Stimulated activated naive CD8-positive, alpha-beta T cell treated with anti-CD3 and anti-CD28 coated beads, Interleukin-15, amount 100 ng/mL, for 72 hours (primary cell): ENCODE results near the gene SERPINB11.
"Not testable (repeated sequence)": the region's sequence is repeated elsewhere in the genome, so short reads cannot be mapped to it uniquely, and the experiment has no call there.

Source experiments
- ATAC-seq: fragments of 150-1000 bp; cut with Tn5 transposase; 2 replicates; pipeline ENCODE4 v1.10.0; 2021; ENCODE audit warnings: mild to moderate bottlenecking, moderate library complexity
- DNase-seq, 2 donors: peaks; one replicate each; pipeline ENCODE4 v3.0.0; 2021 to 2022
- H3K27ac Mint-ChIP-seq, 2 donors: one replicate each; pipeline ENCODE4 v1.8.0; 2022; ENCODE audit warnings: mild to moderate bottlenecking in 2 of 2, mixed read lengths in 2 of 2, moderate library complexity in 2 of 2
- H3K27me3 Mint-ChIP-seq: one replicate; pipeline ENCODE4 v1.8.0; 2022; ENCODE audit warnings: mixed read lengths
- H3K4me1 Mint-ChIP-seq: one replicate; pipeline ENCODE4 v1.8.0; 2022; ENCODE audit warnings: mild to moderate bottlenecking, mixed read lengths
- H3K4me3 Mint-ChIP-seq, 2 donors: one replicate each; pipeline ENCODE4 v1.8.0; 2022; ENCODE audit warnings: mild to moderate bottlenecking in 2 of 2, mixed read lengths in 2 of 2, moderate library complexity in 1 of 2
- H3K9me3 Mint-ChIP-seq, 2 donors: one replicate each; pipeline ENCODE4 v1.8.0; 2022; ENCODE audit warnings: mixed read lengths in 2 of 2

The SERPINB11 gene

GRCh38 chr18:63702660-63703059, at the start of gene SERPINB11:
TSS of gene SERPINB11 (plus strand) at chr18:63702960. CDS start at chr18:63710194, 7,234 bp downstream.
- peaks cover 0 to 5% of the 10 kb centered on the region in 2 donors for H3K9me3 Mint-ChIP-seq
- no peak for ATAC-seq
- DNase-seq, result no peak
- no peaks in the 10 kb centered on the region for H3K27me3 Mint-ChIP-seq
- no peak within 1 kb of the TSS for H3K4me3 Mint-ChIP-seq
- no peak within 1 kb of the TSS for H3K27ac Mint-ChIP-seq
- no peaks in the 10 kb centered on the region for H3K4me1 Mint-ChIP-seq

- H3K27me3 Mint-ChIP-seq, H3K4me3 Mint-ChIP-seq, H3K27ac Mint-ChIP-seq, H3K9me3 Mint-ChIP-seq, ATAC-seq, H3K4me1 Mint-ChIP-seq, DNase-seq: not testable (repeated sequence)
Measured at GRCh38 chr18:63658920-63659319, 43.8 kb upstream of the SERPINB11 start.

GRCh38 chr18:63661750-63662149, 41.0 kb upstream of the SERPINB11 start, which contains the start of gene SERPINB3:
TSS of gene SERPINB3 (minus strand) at chr18:63661893. CDS start at chr18:63661216, 677 bp downstream.
- not testable (repeated sequence) for ATAC-seq, DNase-seq, H3K27ac Mint-ChIP-seq, H3K4me1 Mint-ChIP-seq, H3K27me3 Mint-ChIP-seq, H3K4me3 Mint-ChIP-seq
- peaks cover 10 to 11% of the 10 kb centered on the region in 2 donors for H3K9me3 Mint-ChIP-seq

- no peak for DNase-seq
- H3K27me3 Mint-ChIP-seq, result peaks cover 4% of the 10 kb centered on the region
- peaks cover 15 to 17% of the 10 kb centered on the region in 2 donors for H3K9me3 Mint-ChIP-seq
- H3K4me3 Mint-ChIP-seq, result no peak overlapping the region
- H3K4me1 Mint-ChIP-seq, result no peaks in the 10 kb centered on the region
- ATAC-seq, result no peak
- H3K27ac Mint-ChIP-seq, result no peak overlapping the region
Measured at GRCh38 chr18:63664571-63664970, 38.2 kb upstream of the SERPINB11 start.

GRCh38 chr18:63676526-63677323, 26.0 kb upstream of the SERPINB11 start:
- no peaks in the 10 kb centered on the region for H3K4me1 Mint-ChIP-seq
- DNase-seq (no peak), ATAC-seq (no peak)
- H3K27me3 Mint-ChIP-seq, result no peaks in the 10 kb centered on the region
- no peak overlapping the region for H3K4me3 Mint-ChIP-seq
- peaks cover 0 to 5% of the 10 kb centered on the region in 2 donors for H3K9me3 Mint-ChIP-seq
- H3K27ac Mint-ChIP-seq, result no peak overlapping the region

GRCh38 chr18:63677500-63678225, 25.1 kb upstream of the SERPINB11 start:
- H3K4me3 Mint-ChIP-seq, result no peak overlapping the region
- no peak overlapping the region for H3K27ac Mint-ChIP-seq
- no peak for ATAC-seq
- no peaks in the 10 kb centered on the region for H3K4me1 Mint-ChIP-seq
- peaks cover 0 to 5% of the 10 kb centered on the region in 2 donors for H3K9me3 Mint-ChIP-seq
- H3K27me3 Mint-ChIP-seq, result no peaks in the 10 kb centered on the region
- no peak for DNase-seq

- no peak overlapping the region for H3K4me3 Mint-ChIP-seq
- H3K27me3 Mint-ChIP-seq, result no peaks in the 10 kb centered on the region
- H3K4me1 Mint-ChIP-seq, result no peaks in the 10 kb centered on the region
- peaks cover 0 to 5% of the 10 kb centered on the region in 2 donors for H3K9me3 Mint-ChIP-seq
- no peak for DNase-seq
- ATAC-seq, result no peak
- H3K27ac Mint-ChIP-seq, result no peak overlapping the region
Measured at GRCh38 chr18:63679820-63680606, 22.7 kb upstream of the SERPINB11 start.

GRCh38 chr18:63681449-63682340, 21.1 kb upstream of the SERPINB11 start:
- ATAC-seq, result no peak
- no peaks in the 10 kb centered on the region for H3K27me3 Mint-ChIP-seq
- no peak for DNase-seq
- no peak overlapping the region for H3K4me3 Mint-ChIP-seq
- H3K9me3 Mint-ChIP-seq, result peaks cover 0 to 5% of the 10 kb centered on the region in 2 donors
- no peaks in the 10 kb centered on the region for H3K4me1 Mint-ChIP-seq
- no peak overlapping the region for H3K27ac Mint-ChIP-seq

- Mint-ChIP-seq H3K4me1 (no peaks in the 10 kb centered on the region), H3K27me3 (no peaks in the 10 kb centered on the region), H3K4me3 (no peak overlapping the region), H3K9me3 (peaks cover 0 to 5% of the 10 kb centered on the region in 2 donors), H3K27ac (no peak overlapping the region)
- DNase-seq (no peak), ATAC-seq (no peak)
Measured at GRCh38 chr18:63683152-63683551, 19.6 kb upstream of the SERPINB11 start.

GRCh38 chr18:63683890-63684289, 18.9 kb upstream of the SERPINB11 start:
- Mint-ChIP-seq H3K27me3 (no peaks in the 10 kb centered on the region), H3K4me1 (no peaks in the 10 kb centered on the region), H3K4me3 (no peak overlapping the region), H3K9me3 (peaks cover under 1 to 5% of the 10 kb centered on the region in 2 donors), H3K27ac (no peak overlapping the region)
- no peak for DNase-seq
- ATAC-seq, result no peak

- DNase-seq, result no peak
- Mint-ChIP-seq H3K4me3 (no peak overlapping the region), H3K27ac (no peak overlapping the region), H3K4me1 (no peaks in the 10 kb centered on the region), H3K9me3 (peaks cover 6 to 12% of the 10 kb centered on the region in 2 donors), H3K27me3 (no peaks in the 10 kb centered on the region)
- ATAC-seq, result no peak
Measured at GRCh38 chr18:63684718-63685117, 18.0 kb upstream of the SERPINB11 start.

GRCh38 chr18:63686871-63687270, 15.9 kb upstream of the SERPINB11 start:
- no peak for ATAC-seq
- DNase-seq, result no peak
- Mint-ChIP-seq H3K27ac (no peak overlapping the region), H3K4me3 (no peak overlapping the region), H3K27me3 (no peaks in the 10 kb centered on the region), H3K9me3 (peaks cover 6 to 13% of the 10 kb centered on the region in 2 donors), H3K4me1 (no peaks in the 10 kb centered on the region)

- Mint-ChIP-seq H3K9me3 (peaks cover 6 to 14% of the 10 kb centered on the region in 2 donors), H3K27ac (no peak overlapping the region), H3K27me3 (no peaks in the 10 kb centered on the region), H3K4me1 (no peaks in the 10 kb centered on the region), H3K4me3 (no peak overlapping the region)
- DNase-seq (no peak), ATAC-seq (no peak)
Measured at GRCh38 chr18:63689064-63689463, 13.7 kb upstream of the SERPINB11 start.

- ATAC-seq (no peak), DNase-seq (no peak)
- peaks cover 0 to 10% of the 10 kb centered on the region in 2 donors for H3K9me3 Mint-ChIP-seq
- H3K27ac Mint-ChIP-seq, result no peak overlapping the region
- H3K4me3 Mint-ChIP-seq, result no peak overlapping the region
- H3K4me1 Mint-ChIP-seq, result no peaks in the 10 kb centered on the region
- H3K27me3 Mint-ChIP-seq, result no peaks in the 10 kb centered on the region
Measured at GRCh38 chr18:63697097-63697660, 5.6 kb upstream of the SERPINB11 start.
